Right ventricle myocardium inferior (tissue), 1 donor: Measurements from ENCODE around the gene RAD51B. TPM values are rescaled to one million over a fixed set of nuclear protein-coding genes. Genes with fewer than 3 reads are reported as not detected.

ENCODE experiments used
- ATAC-seq: fragments of 200-7000 bp; cut with Tn5 transposase; one replicate; pipeline ENCODE4 v1.9.1; 2020; ENCODE audit warnings: mild to moderate bottlenecking, moderate library complexity
- DNase-seq: peaks from one replicate; pipeline ENCODE4 v3.0.0; 2021; ENCODE audit errors: missing footprints
- intact Hi-C: fragments of 100-400 bp; cut with DNase I; formaldehyde crosslinking; loops from one replicate; pipeline ENCODE4 v1.11.0; 2022
- total RNA-seq: library from RNA; stranded (reverse); fragmentation: NEBNext Ultra II Directional; extraction: Animal tissue kit (Norgen Biotek cat#: 25700); gene quantifications from one replicate; pipeline ENCODE4 v1.2.1, GENCODE V29; 2021
- donor health status: DM: no; HTN: yes; CAD: no; lungs with severe emphysema.

The RAD51B gene
- total RNA-seq, 1 donor from 2014 or later = 4.1 TPM

DNA sequence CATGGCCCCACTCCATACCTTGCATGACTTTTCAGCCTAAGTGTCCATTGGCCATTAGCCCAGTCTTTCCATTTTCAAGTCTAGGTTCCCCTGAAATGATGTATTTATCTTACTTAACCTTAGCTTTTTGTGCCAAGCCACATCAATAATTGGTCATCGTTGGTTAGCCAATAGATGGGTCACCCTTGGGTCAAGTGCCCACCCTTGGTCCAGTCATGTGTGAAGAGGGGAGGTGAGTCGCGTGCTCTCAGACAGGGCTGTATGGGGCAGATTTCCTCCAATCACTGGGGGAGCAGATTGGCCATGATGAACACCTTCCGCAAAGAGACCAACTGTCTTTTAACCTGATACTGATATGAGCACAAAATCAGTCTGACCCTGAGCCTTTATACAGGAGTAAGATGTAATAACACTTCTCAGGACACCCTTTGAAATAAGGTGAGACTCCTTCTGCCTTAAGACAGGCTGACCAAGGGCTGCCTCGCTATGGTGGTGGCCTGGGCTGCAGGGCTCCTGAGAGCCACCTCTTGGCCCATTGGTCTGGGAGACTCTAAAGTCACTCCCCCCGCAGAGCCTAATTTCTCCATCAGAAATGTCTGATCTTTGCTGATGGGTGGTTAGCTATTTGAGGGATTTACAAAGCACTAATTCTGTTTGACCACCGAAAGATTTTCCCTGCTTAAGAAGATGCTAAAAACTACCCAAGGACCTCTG is 830.1 kb downstream of the RAD51B start:
- intact Hi-C loops = no loop called here
- no peak for DNase-seq
- ATAC-seq = no peak

DNA sequence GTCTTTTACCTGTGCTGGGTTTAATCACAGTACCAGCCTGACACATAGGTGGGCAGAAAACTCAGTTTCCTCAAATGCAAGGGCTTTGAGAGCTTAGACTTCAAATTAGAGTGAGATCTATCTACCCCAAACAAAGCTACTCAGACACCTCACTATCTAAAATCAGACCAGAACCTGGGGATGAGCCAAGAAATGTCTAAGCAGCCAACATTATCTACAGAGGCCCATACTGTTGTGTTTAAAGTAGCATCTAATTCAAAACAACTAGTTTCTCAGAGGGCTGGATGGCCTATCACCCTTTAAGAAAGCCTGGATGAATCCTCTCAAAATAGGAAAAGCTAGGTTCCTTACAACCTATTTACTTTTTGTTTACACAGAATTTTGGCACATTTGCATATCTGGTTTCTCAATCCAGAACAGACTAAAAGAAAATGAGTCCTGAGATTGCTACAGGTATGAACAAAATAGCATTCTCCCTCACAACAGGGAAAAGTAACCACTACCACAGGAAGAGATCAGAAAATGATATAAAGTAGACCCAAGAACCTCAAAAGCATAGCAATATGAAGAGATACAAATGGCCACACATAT is 830.9 kb downstream of the RAD51B start:
- intact Hi-C loops = no loop called here
- ATAC-seq (no peak), DNase-seq (no peak)

DNA sequence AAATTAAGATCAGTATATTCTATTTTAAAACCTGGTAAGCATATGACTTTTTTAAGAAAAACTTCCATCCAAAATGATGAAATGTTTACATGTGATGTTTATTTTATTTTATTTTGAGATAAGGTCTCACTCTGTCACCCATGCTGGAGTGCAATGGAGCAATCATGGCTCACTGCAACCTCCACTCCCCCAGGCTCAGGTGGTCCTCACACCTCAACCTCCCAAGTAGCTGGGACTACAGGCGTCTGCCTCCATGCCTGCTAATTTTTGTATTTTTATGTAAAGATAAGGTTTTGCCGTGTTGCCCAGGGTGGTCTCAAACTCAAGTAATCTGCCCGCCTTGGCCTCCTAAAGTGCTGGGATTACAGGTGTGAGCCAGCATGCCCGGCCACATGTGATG is 831.5 kb downstream of the RAD51B start:
- ATAC-seq (no peak), DNase-seq (no peak)
- intact Hi-C loops = no loop called here

DNA sequence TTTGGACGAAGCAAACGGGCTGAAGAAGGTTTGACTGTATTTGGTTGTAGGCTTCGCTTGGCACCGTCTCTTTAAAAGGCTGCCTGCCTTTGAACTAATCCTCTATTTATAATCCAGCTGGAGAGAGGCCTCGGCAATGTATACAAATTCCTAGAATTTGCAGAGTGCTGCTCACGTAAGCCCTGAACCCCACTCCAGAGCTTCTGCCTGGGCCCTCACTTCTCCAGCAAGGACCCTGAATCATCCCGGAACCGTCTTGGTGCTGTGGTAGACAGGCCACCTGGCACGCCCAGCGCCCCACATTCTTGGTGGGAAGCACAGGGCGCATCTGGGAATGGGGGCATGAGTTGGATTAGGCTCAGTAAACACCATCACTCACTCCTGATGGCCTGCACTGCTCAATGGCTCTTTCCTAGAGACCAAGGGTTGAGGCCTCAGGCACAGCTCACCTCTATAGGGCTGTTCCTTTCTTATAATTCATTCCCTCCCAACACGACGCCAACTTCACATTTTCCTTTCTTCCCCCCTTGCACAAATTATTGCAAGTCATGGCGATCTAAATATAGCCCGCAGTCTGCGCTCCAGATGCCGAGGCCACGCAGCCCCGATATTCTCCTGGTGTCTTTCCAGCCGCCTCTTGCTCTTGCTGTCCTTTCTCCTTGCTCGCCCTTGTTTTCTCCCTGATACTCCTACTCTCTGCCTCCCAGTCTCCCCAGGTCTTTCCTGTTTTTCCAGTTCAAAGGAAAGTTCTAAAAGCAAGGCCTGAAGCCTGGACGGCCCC is 832.3 kb downstream of the RAD51B start:
- intact Hi-C loops = no loop called here
- DNase-seq = no peak
- ATAC-seq = peak; percentile 46

DNA sequence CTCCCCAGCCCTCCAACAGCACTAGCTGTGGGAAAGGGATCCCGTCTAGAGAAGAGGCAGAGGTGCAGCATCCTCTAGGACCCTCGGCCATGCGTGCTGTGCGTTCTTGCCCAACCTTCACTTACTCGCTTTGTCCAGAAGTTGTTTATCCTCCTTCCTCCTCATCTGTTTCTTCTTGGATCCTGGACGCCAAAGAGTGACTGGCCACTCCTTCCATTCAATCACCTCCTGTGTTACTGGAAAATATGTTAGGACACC is 832.8 kb downstream of the RAD51B start:
- ATAC-seq (no peak), DNase-seq (no peak)
- intact Hi-C loops = no loop called here

DNA sequence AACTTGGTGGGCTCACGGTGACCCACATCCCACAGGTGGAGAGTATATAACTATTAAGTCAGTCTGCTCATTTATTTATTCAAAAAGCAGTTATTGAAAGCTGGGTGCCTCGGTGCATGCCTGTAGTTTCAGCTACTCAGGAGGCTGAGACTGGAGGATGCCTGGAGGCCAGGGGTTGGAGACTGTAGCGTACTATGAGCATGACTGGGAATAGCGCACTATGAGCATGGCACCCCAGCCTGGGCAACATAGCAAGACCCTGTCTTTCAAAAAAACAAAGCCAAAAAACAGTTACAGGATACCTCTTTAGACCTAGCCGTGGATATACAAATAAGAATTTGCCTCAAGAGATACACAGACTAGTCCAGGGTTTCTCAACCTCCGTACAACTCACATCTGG is 833.5 kb downstream of the RAD51B start:
- intact Hi-C loops = no loop called here
- ATAC-seq (no peak), DNase-seq (no peak)

DNA sequence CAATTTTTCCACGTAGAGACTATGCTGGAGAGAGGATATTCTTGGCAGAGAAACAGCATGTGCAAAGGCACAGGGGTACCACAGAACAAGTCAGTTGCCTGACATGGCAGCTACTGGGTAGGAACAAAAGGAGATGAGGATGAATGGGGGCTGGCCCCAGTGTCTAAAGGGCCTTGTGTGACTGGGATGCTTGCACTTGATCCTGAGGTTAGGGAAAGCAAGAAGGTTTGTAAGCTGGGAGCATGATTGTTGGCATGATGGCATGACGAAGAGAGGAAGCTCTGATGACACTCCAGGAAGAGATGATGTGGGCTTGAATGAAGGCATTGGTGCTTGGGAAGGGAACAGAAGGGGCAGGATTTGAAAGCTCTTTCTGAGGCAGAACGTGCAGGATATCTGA is 834.2 kb downstream of the RAD51B start:
- intact Hi-C loops = no loop called here
- DNase-seq (no peak), ATAC-seq (no peak)

DNA sequence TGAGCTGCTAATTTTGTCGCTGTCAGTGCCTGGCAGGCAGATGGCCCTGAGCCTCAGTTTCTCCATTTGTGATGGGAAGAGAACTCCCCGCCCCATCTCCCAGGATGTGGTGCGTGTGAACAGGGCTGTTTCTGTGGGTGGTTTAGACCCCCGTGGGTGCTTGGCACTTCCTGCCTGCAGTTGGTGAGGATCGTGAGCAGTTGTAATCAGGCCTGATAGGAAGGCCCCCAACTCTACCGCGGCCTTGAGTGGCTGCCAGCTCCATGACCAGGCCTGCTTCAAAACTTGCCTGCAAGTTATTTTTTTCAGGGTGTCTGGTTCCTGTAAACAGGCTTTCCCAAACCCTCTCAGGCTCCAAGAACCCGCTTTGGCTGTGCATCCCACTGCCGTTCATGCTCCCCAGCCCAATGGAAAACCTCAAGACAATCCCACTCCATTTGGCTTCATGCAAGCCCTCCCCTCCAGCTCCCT is 834.9 kb downstream of the RAD51B start:
- ATAC-seq (no peak), DNase-seq (no peak)
- intact Hi-C loops = no loop called here

DNA sequence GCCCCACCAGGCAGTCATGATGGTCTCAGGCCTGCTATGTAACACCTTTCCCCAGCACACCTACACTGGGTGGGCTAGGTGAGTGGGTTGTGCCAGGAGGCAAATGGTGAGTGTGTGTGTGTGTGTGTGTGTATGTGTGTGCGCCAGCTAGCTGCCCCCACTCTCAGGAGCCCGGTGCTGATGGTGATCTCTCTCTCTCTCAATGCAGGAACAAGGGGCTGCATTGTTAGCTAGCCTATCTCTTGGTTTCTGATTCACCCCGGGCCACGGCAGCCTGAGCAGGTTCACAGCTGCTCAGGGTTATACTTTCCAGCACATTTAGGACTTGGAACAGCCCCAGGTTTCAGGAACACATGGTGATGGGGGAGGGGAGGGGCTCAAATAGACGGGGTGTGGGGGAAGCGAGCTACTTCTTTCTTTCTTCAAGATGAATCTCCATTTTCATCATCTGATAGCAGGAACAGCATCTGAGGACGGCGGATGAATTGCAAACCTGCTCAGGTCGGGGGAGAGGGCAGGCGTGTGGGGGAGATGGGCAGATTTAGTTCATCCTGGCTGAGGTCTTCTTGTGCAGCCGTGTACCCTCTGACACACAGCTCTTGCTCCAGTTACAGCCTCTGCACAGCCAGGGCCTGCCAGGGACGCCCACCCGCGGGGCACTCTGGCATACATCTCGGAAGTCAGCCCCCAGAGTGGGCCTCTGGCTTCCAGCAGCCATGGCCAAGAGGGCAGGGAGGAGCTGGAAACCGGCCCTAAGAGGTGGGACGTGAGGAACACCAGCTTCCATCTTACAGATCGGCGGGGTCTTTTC is 835.6 kb downstream of the RAD51B start:
- ATAC-seq = no peak
- intact Hi-C loops = no loop called here
- DNase-seq = no peak

DNA sequence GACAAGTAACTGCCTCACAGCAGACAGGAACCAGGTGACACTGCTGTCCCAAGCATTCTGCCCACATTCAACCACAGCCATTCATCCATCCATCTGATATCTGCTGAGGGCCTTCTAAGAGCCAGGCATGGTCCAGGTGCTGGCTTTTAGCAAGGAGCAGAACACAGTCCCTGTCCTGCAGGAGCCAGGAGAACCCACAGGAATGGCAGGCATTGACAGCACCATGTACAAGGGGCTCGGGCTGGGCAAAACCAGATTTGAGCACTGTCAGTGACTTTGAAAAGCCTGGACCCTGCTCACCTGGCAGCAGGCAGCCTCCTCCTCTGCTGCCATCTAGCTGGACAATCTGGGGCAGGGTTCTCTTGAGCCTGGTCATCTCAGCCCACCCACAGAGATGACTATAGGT is 836.3 kb downstream of the RAD51B start:
- intact Hi-C loops = no loop called here
- DNase-seq = no peak
- no peak for ATAC-seq

DNA sequence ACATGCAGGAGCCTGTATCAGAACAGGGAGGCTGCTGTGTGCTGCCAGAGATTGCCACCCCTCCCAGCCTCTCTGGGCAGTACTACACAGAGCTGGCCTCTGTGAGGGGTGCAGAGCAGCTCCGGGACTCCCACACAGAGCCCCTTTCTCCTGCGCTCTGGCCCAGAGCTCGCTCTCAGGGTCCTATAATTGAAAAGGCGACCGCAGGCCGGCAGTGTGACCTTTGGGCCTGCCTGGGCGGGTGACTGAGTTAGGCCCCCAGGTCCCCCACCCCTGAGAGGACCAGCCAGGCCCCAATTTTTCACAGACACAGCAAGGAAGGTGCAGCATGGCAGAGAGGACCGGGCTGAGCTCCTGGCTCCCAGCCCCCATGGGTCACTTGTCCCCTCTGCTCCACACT is 836.9 kb downstream of the RAD51B start:
- no peak for ATAC-seq
- DNase-seq = no peak
- intact Hi-C loops = no loop called here

DNA sequence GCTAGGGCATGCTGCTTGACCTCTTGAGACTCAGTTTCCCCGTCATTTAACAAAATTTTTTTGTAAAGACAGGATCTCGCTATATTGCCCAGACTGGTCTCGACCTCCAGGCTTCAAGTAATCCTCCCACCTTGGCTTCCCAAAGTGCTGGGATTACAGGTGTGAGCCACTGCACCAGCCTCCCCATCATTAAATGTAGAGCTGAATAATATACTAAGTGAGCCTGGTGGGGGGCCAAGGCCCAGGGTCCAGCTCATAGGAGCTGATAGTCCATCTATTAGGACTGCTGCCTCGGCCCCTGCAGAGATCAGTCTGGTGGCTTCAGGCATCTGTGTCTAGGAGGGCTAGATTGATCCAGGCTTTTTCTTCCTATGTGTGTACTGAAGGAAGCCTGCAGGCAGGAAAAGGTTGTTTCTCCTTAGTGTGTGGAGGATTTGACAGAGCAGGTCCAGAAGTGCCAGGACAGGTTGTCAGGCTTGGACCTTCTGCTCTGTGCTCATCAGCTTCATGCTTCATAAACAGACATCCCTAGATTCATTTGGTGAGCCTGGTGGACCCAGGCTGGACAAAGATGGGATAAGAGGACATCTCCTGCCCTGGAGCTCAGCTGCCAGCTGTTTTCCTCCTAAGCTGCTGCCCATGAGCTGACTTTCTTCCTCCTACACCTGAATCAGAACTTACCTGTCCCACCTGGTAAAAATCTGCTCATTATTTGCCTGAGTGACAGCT is 837.9 kb downstream of the RAD51B start:
- no peak for DNase-seq
- intact Hi-C loops = no loop called here
- ATAC-seq = no peak

DNA sequence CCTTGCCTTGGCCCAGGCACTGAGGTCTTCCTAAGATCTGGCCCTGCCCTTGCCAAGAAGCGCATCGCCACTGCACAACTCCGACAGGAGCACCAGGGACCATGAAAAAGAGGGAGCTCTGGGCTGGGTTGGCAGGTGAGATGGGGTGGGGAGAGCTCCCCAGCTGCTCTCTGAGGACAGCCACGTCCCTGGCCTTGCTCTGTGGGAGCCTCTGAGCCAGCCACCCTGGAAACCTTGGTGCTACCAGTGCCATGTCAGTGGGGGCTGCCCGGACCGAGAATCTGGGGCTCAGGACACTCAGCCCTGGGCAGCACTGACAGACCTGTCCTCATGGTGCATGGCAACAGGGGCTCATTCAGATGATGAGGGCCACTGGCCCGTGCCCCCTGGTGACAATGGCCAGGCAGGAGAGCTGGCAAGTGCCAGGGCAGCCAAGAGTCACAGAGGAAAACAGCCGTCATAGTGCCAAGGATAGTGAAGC is 838.5 kb downstream of the RAD51B start:
- intact Hi-C loops = no loop called here
- DNase-seq = no peak
- ATAC-seq = no peak

DNA sequence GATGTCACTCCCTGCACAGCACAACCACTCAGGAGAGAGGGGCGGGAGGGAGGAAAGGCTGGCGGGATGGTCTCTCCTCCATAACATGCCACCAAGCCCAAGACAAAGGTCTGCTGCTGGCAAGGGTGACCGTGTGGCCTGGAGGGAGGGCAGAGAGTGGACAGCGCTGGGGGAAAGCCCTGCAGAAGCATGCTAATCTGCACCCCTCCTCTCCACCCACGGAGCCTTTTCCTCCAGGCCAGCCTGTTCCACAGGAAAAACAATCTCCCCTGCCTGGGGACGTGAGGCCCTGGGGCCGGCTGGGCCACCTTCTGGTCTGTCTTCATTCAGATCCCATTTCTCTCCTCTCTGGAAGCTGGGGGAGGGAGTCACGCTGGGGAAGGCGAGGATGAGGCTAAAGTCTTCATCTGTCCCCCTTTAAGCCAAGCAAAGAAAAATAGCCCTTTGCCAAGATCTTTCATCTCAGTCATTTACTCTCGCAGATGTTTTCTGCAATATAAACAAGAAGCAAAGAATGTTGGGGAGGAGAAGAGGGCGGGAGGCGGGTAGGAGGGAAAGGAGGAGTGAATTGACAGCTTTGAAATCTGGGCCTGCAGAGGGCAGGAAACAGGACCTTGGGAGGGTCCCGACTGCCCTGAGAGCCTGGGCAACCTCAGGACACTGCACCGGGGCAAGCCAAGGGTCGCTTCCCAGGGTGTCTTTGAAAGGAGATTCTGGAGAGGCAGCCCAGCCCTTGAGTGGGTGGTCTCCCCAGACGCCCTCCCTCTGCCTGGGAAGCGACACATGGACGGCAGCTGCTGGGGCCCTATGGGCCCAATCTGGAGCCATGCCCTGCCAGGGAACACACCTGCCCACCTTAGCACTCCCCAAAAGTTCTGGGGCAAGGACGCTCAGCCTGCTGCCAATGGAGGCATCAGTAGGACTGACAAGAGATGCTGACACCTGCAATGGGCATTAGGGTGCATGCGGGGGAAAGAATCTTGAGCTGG is 839.7 kb downstream of the RAD51B start:
- DNase-seq (no peak), ATAC-seq (peak; percentile 32)
- intact Hi-C loops = no loop called here

DNA sequence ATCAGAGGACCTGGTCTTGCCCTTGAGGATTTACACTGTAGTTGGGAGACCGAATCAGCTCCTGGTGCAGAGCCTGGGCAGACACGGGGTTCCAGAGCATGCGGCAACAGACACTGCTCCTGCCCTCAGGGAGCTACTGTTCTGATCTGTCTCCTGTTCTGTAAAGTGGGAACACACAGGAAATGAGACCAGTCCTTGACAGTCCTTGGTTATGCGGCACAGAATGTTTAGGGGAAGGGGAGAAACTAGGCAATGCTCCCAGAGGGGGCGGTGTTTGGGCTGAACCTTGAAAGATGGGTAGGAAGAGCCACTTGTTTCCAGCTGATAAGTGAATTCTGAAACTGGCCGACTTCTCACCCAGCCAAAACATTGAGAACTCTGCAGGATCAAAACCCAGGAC is 840.9 kb downstream of the RAD51B start:
- intact Hi-C loops = loop anchor here (10.0 kb wide), 2 partner anchors 134 to 416 kb away; partner anchors contain the start of gene ZFP36L1
- no peak for ATAC-seq
- DNase-seq = no peak

DNA sequence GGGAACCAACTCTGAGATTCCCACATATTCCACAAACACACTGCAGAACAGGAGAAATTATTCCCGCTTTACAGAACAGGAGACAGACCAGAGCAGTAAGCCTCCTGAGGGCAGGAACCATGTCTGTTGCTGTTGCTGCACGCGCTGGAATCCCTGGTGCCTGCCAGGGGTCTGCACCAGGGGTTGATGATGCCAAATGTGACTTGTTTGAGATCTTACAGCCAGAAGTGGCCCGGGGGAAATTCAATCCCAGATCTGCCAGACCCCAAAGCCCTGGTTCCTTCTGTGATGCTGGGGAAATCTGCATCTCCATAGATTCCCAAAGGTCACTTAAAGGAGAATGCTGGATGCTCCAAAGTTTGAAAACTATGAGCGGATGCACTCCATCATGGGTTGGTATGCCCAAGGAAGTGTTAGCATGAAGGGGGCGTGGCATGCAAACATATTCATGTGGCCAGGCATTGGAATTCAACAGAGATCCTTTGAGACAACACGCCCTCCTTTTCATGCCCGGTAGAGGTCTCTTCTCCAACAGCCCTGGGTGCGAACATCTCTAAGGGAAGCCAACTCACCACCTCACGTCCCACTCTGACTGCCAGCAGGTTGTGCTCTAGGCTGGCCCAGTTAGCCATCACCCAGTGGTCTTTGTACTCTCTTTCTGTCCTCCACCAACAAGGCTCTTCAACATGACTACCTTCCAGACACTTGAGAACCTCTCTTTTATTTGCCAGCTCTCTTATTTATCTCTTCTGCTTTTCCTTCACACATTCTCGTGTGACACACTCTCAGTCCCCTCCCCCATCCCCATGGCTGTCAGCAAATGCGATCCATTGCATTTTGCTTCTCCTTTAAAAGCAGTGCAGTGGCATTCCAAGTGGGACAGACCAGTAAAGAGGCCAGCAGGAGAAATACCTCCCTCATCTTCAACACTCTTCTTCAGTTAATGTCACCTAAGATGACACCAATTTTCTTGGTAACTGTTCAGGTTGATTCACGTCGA is 841.9 kb downstream of the RAD51B start:
- peak; percentile 21 for ATAC-seq
- DNase-seq = no peak
- intact Hi-C loops = loop anchor here (10.0 kb wide), 2 partner anchors 133 to 417 kb away; partner anchors contain the start of gene ZFP36L1
